Ovary (tissue), 3 donors: Measurements from ENCODE around the gene FUOM.

Source experiments
- POLR2A ChIP-seq: fragments of 450-650 bp; IDR thresholded peaks from one replicate; pipeline ENCODE4 v1.6.1; 2017; ENCODE audit warnings: antibody characterized with exemption, mild to moderate bottlenecking, moderate library complexity
- TF ChIP-seq, protein P1 (sequence below), 3 donors: fragments of 450-650 bp in 2 of 3; fragments of 200-600 bp in 1 of 3; IDR thresholded peaks; one replicate each; pipeline versions ENCODE4 v1.5.1 to v1.8.0; 2016 to 2022; ENCODE audit warnings: antibody characterized with exemption in 3 of 3, mild to moderate bottlenecking in 1 of 3
- donor health status: DM: no; HTN: no; CAD: no.

GRCh38 chr10:133316266-133316665 is 41.6 kb downstream of the FUOM start:
- TF ChIP-seq, protein P1, sequence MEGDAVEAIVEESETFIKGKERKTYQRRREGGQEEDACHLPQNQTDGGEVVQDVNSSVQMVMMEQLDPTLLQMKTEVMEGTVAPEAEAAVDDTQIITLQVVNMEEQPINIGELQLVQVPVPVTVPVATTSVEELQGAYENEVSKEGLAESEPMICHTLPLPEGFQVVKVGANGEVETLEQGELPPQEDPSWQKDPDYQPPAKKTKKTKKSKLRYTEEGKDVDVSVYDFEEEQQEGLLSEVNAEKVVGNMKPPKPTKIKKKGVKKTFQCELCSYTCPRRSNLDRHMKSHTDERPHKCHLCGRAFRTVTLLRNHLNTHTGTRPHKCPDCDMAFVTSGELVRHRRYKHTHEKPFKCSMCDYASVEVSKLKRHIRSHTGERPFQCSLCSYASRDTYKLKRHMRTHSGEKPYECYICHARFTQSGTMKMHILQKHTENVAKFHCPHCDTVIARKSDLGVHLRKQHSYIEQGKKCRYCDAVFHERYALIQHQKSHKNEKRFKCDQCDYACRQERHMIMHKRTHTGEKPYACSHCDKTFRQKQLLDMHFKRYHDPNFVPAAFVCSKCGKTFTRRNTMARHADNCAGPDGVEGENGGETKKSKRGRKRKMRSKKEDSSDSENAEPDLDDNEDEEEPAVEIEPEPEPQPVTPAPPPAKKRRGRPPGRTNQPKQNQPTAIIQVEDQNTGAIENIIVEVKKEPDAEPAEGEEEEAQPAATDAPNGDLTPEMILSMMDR (IDR thresholded peaks at IDR 0.05): no peak
- TF ChIP-seq POLR2A: no peak
